ENCODE data around the gene MPG.

MPG gene

GRCh38 chr16:35011-35677 is 42.9 kb upstream of the MPG start:
- TF ChIP-seq FOXM1 (IDR thresholded peaks at IDR 0.05; ENCODE audit: borderline replicate concordance, low read depth) (no peak), CEBPB (IDR thresholded peaks at IDR 0.05) (no peak), TEAD4 (IDR thresholded peaks at IDR 0.05) (no peak), EP300 (IDR thresholded peaks at IDR 0.05; ENCODE audit: borderline replicate concordance) (no peak), YY1 (IDR thresholded peaks at IDR 0.05; ENCODE audit: low read depth) (no peak), CREB1 (IDR thresholded peaks at IDR 0.05; ENCODE audit: low read depth) (no peak), EGR1 (IDR thresholded peaks at IDR 0.05) (no peak), TCF12 (IDR thresholded peaks at IDR 0.05; ENCODE audit: low read depth) (no peak), USF1 (IDR thresholded peaks at IDR 0.05) (no peak), ZBTB7A (IDR thresholded peaks at IDR 0.05; ENCODE audit: low read depth) (no peak), RAD21 (IDR thresholded peaks at IDR 0.05; ENCODE audit: low read depth) (no peak), TAF1 (IDR thresholded peaks at IDR 0.05; ENCODE audit: low read depth) (no peak), NFIC (IDR thresholded peaks at IDR 0.05) (no peak)
- TF ChIP-seq, protein P1, sequence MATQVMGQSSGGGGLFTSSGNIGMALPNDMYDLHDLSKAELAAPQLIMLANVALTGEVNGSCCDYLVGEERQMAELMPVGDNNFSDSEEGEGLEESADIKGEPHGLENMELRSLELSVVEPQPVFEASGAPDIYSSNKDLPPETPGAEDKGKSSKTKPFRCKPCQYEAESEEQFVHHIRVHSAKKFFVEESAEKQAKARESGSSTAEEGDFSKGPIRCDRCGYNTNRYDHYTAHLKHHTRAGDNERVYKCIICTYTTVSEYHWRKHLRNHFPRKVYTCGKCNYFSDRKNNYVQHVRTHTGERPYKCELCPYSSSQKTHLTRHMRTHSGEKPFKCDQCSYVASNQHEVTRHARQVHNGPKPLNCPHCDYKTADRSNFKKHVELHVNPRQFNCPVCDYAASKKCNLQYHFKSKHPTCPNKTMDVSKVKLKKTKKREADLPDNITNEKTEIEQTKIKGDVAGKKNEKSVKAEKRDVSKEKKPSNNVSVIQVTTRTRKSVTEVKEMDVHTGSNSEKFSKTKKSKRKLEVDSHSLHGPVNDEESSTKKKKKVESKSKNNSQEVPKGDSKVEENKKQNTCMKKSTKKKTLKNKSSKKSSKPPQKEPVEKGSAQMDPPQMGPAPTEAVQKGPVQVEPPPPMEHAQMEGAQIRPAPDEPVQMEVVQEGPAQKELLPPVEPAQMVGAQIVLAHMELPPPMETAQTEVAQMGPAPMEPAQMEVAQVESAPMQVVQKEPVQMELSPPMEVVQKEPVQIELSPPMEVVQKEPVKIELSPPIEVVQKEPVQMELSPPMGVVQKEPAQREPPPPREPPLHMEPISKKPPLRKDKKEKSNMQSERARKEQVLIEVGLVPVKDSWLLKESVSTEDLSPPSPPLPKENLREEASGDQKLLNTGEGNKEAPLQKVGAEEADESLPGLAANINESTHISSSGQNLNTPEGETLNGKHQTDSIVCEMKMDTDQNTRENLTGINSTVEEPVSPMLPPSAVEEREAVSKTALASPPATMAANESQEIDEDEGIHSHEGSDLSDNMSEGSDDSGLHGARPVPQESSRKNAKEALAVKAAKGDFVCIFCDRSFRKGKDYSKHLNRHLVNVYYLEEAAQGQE (IDR thresholded peaks at IDR 0.05; ENCODE audit: low read depth): no peak
- TF ChIP-seq, protein P2, sequence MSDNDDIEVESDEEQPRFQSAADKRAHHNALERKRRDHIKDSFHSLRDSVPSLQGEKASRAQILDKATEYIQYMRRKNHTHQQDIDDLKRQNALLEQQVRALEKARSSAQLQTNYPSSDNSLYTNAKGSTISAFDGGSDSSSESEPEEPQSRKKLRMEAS (IDR thresholded peaks at IDR 0.05): no peak

GRCh38 chr16:35678-36305 is 42.2 kb upstream of the MPG start:
- no peak for TF ChIP-seq EGR1 (IDR thresholded peaks at IDR 0.05)
- no peak for TF ChIP-seq USF1 (IDR thresholded peaks at IDR 0.05)
- TF ChIP-seq, protein P1 (IDR thresholded peaks at IDR 0.05; ENCODE audit: low read depth): no peak
- no peak for TF ChIP-seq TCF12 (IDR thresholded peaks at IDR 0.05; ENCODE audit: low read depth)

DNA sequence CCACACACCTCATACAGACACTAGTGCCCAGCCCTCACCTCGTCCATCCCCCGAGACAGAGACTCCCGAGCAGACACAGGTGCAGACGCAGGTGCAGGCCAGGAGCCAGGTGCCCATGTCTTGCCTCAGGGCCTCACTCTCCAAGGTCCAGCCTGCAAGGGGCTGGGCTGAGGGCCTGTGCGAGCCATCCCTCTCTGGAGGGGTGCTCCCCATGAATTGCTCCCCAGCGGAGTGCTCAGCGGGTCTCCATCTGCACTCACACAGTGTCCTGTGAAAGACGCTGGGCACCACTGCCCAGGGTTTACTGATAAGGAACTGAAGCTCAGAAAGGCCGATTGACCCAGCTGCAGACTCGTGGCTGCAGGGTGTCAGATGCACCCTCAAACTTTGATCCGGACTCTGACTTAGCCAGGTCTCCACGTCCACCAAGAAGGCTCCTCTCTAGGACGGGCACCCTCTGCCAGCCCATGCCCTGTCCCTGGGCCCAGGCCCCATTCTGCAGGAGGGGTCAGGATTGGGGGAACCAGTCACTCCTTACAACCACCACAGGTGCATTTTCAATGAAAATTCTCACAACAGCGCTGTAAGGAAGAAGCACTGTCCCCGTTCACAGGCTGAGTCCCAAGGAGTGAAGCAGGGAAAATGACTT is 41.6 kb upstream of the MPG start:
- TF ChIP-seq TEAD4 (IDR thresholded peaks at IDR 0.05): no peak
- no peak for TF ChIP-seq ZBTB7A (IDR thresholded peaks at IDR 0.05; ENCODE audit: low read depth)
- TF ChIP-seq, protein P1 (IDR thresholded peaks at IDR 0.05; ENCODE audit: low read depth): no peak
- TF ChIP-seq TAF1 (IDR thresholded peaks at IDR 0.05; ENCODE audit: low read depth): no peak
- TF ChIP-seq CEBPB (IDR thresholded peaks at IDR 0.05): no peak

GRCh38 chr16:37511-37910 is 40.5 kb upstream of the MPG start:
- TF ChIP-seq TCF12 (IDR thresholded peaks at IDR 0.05; ENCODE audit: low read depth): no peak
- no peak for TF ChIP-seq EGR1 (IDR thresholded peaks at IDR 0.05)
- TF ChIP-seq FOXM1 (IDR thresholded peaks at IDR 0.05; ENCODE audit: borderline replicate concordance, low read depth): no peak
- no peak for TF ChIP-seq CREB1 (IDR thresholded peaks at IDR 0.05; ENCODE audit: low read depth)
- TF ChIP-seq RAD21 (IDR thresholded peaks at IDR 0.05; ENCODE audit: low read depth): no peak
- TF ChIP-seq TEAD4 (IDR thresholded peaks at IDR 0.05): no peak
- TF ChIP-seq, protein P2 (IDR thresholded peaks at IDR 0.05): no peak
- TF ChIP-seq, protein P1 (IDR thresholded peaks at IDR 0.05; ENCODE audit: low read depth): no peak
- TF ChIP-seq EP300 (IDR thresholded peaks at IDR 0.05; ENCODE audit: borderline replicate concordance): no peak
- no peak for TF ChIP-seq USF1 (IDR thresholded peaks at IDR 0.05)
- TF ChIP-seq YY1 (IDR thresholded peaks at IDR 0.05; ENCODE audit: low read depth): no peak
- TF ChIP-seq NFIC (IDR thresholded peaks at IDR 0.05): no peak
- TF ChIP-seq TAF1 (IDR thresholded peaks at IDR 0.05; ENCODE audit: low read depth): no peak
- TF ChIP-seq CEBPB (IDR thresholded peaks at IDR 0.05): no peak
- TF ChIP-seq ZBTB7A (IDR thresholded peaks at IDR 0.05; ENCODE audit: low read depth): no peak

Data from Ishikawa (cell line).